Activated CD8-positive, alpha-beta T cell treated with anti-CD3 and anti-CD28 coated beads for 36 hours (primary cell): ENCODE measurements around the gene NOS2. TPM values are rescaled to one million over a fixed set of nuclear protein-coding genes. Genes with fewer than 3 reads are reported as not detected.
"Not testable (repeated sequence)": the region's sequence is repeated elsewhere in the genome, so short reads cannot be mapped to it uniquely, and the experiment has no call there.

ENCODE experiments used
- ATAC-seq: fragments of 200-7000 bp; cut with Tn5 transposase; one replicate; pipeline ENCODE4 v1.10.0; 2021; ENCODE audit warnings: mild to moderate bottlenecking, moderate library complexity
- CTCF ChIA-PET: fragments of 350-600 bp; sonication (Branson Sonifier 250); formaldehyde crosslinking; loops from one replicate; lab custom pipeline; 2021; ENCODE audit warnings: antibody characterized with exemption; lab: Charles Lee
- POLR2A ChIA-PET: fragments of 350-600 bp; sonication (Branson Sonifier 250); formaldehyde crosslinking; loops from one replicate; lab custom pipeline; 2021; ENCODE audit warnings: antibody characterized with exemption; lab: Charles Lee
- DNase-seq: peaks from one replicate; pipeline ENCODE4 v3.0.0-alpha.2; 2020
- H3K27ac Mint-ChIP-seq: one replicate; pipeline ENCODE4 v1.8.0; 2021; ENCODE audit warnings: mild to moderate bottlenecking, mixed read lengths
- H3K27me3 Mint-ChIP-seq: one replicate; pipeline ENCODE4 v1.8.0; 2021; ENCODE audit warnings: mixed read lengths
- H3K36me3 Mint-ChIP-seq: one replicate; pipeline ENCODE4 v1.8.0; 2021; ENCODE audit warnings: low read depth, mixed read lengths
- H3K4me1 Mint-ChIP-seq: one replicate; pipeline ENCODE4 v1.8.0; 2021; ENCODE audit warnings: low read depth, mixed read lengths
- H3K4me3 Mint-ChIP-seq: one replicate; pipeline ENCODE4 v1.8.0; 2021; ENCODE audit warnings: mild to moderate bottlenecking, moderate library complexity, mixed read lengths
- H3K9me3 Mint-ChIP-seq: one replicate; pipeline ENCODE4 v1.8.0; 2021; ENCODE audit warnings: mixed read lengths
- intact Hi-C: fragments of 100-400 bp; cut with micrococcal nuclease; formaldehyde crosslinking; loops from one replicate; pipeline ENCODE4 v1.10.0; 2022
- total RNA-seq, 2 experiments: library from RNA; stranded (reverse); gene quantifications; one replicate each; pipeline ENCODE4 v1.2.3, GENCODE V29; 2021
- TF ChIP-seq, protein P1 (sequence below): fragments of 200-600 bp; IDR thresholded peaks from one replicate; pipeline ENCODE4 v1.8.0; 2022; ENCODE audit warnings: antibody characterized with exemption, mild to moderate bottlenecking

NOS2 gene
- total RNA-seq, 2 experiments from 2014 or later = not detected

GRCh38 chr17:27824745-27825144, 24.4 kb upstream of the NOS2 start:
- CTCF ChIA-PET = no interaction called here
- peaks cover 10% of the 10 kb centered on the region for H3K27me3 Mint-ChIP-seq
- peaks cover 18% of the 10 kb centered on the region for H3K9me3 Mint-ChIP-seq
- POLR2A ChIA-PET = no interaction called here
- H3K4me3 Mint-ChIP-seq = no peak overlapping the region
- H3K4me1 Mint-ChIP-seq = no peaks in the 10 kb centered on the region
- TF ChIP-seq, protein P1, sequence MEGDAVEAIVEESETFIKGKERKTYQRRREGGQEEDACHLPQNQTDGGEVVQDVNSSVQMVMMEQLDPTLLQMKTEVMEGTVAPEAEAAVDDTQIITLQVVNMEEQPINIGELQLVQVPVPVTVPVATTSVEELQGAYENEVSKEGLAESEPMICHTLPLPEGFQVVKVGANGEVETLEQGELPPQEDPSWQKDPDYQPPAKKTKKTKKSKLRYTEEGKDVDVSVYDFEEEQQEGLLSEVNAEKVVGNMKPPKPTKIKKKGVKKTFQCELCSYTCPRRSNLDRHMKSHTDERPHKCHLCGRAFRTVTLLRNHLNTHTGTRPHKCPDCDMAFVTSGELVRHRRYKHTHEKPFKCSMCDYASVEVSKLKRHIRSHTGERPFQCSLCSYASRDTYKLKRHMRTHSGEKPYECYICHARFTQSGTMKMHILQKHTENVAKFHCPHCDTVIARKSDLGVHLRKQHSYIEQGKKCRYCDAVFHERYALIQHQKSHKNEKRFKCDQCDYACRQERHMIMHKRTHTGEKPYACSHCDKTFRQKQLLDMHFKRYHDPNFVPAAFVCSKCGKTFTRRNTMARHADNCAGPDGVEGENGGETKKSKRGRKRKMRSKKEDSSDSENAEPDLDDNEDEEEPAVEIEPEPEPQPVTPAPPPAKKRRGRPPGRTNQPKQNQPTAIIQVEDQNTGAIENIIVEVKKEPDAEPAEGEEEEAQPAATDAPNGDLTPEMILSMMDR = no peak
- H3K36me3 Mint-ChIP-seq = peaks cover 1% of the 10 kb centered on the region
- intact Hi-C loops = loop anchor here (10.0 kb wide), 1 partner anchor 130 kb away; no protein-coding TSS in a partner anchor
- DNase-seq (no peak), ATAC-seq (no peak)
- no peak overlapping the region for H3K27ac Mint-ChIP-seq

DNA sequence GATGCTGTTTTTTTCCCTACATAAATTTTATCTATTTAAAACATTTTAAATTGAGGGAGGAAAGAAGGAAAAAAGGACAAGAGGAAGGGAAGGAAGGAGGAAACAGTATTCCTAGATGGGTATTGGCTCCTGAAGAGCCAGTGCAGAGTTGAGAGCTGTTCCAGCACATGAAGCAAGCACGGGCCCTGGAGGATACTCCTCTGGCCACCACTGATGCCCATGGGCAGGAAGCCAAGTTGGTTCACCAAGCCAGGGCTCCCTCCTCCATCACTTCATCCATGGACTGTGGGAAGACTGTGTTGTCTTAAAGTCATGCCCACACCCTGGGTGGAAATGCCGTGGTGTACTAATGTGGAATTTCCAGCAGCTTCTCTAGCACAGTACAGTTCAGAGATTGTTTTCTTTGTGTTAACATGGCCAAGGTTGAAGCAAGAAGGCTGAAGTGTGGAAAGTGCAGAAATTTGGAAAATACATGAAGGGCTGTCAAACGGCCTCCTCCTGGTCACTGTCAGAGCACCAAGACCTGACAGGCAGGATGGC, 23.9 kb upstream of the NOS2 start:
- H3K4me1 Mint-ChIP-seq = no peaks in the 10 kb centered on the region
- no peak for DNase-seq
- peaks cover 1% of the 10 kb centered on the region for H3K36me3 Mint-ChIP-seq
- no peak for ATAC-seq
- no peak overlapping the region for H3K27ac Mint-ChIP-seq
- H3K27me3 Mint-ChIP-seq = peaks cover 10% of the 10 kb centered on the region
- POLR2A ChIA-PET = no interaction called here
- H3K4me3 Mint-ChIP-seq = no peak overlapping the region
- peaks cover 18% of the 10 kb centered on the region for H3K9me3 Mint-ChIP-seq
- intact Hi-C loops = loop anchor here (10.0 kb wide), 1 partner anchor 131 kb away; no protein-coding TSS in a partner anchor
- CTCF ChIA-PET = interaction anchor here (0.9 kb wide), 1 partner anchor 13 kb away, joined by 3 read pairs; no protein-coding TSS in a partner anchor
- TF ChIP-seq, protein P1 = no peak

GRCh38 chr17:27822108-27822507, 21.8 kb upstream of the NOS2 start:
- H3K27me3 Mint-ChIP-seq, H3K27ac Mint-ChIP-seq, H3K36me3 Mint-ChIP-seq, DNase-seq, ATAC-seq, H3K4me1 Mint-ChIP-seq, POLR2A ChIA-PET, H3K4me3 Mint-ChIP-seq: not testable (repeated sequence)
- intact Hi-C loops = loop anchor here (10.0 kb wide), 1 partner anchor 133 kb away; no protein-coding TSS in a partner anchor
- CTCF ChIA-PET = interaction anchor here (1.1 kb wide), 1 partner anchor 17 kb away, joined by 3 read pairs; no protein-coding TSS in a partner anchor
- peaks cover 18% of the 10 kb centered on the region for H3K9me3 Mint-ChIP-seq

GRCh38 chr17:27821318-27821717, 21.0 kb upstream of the NOS2 start:
- DNase-seq (no peak), ATAC-seq (no peak)
- intact Hi-C loops = loop anchor here (10.0 kb wide), 1 partner anchor 133 kb away; no protein-coding TSS in a partner anchor
- Mint-ChIP-seq H3K27me3 (peaks cover 3% of the 10 kb centered on the region), H3K4me3 (no peak overlapping the region), H3K36me3 (peaks cover 1% of the 10 kb centered on the region), H3K27ac (no peak overlapping the region), H3K9me3 (peaks cover 18% of the 10 kb centered on the region), H3K4me1 (no peaks in the 10 kb centered on the region)
- ChIA-PET POLR2A (no interaction called here), CTCF (interaction anchor here (1.1 kb wide), 1 partner anchor 16 kb away, joined by 3 read pairs; no protein-coding TSS in a partner anchor)
- TF ChIP-seq, protein P1 = no peak

GRCh38 chr17:27819145-27819544, 18.8 kb upstream of the NOS2 start:
- no peak for ATAC-seq
- H3K36me3 Mint-ChIP-seq = peaks cover 1% of the 10 kb centered on the region
- no peak overlapping the region for H3K4me3 Mint-ChIP-seq
- TF ChIP-seq, protein P1 = no peak
- peaks cover 20% of the 10 kb centered on the region for H3K9me3 Mint-ChIP-seq
- no peak for DNase-seq
- ChIA-PET POLR2A (interaction anchor here (0.9 to 1.4 kb wide), 3 partner anchors 9 to 14 kb away, joined by 3 to 5 read pairs (median 3); no protein-coding TSS in a partner anchor), CTCF (interaction anchor here (0.7 to 2.5 kb wide), 5 partner anchors 11 to 61 kb away, joined by 3 to 9 read pairs (median 3); no protein-coding TSS in a partner anchor)
- no peaks in the 10 kb centered on the region for H3K4me1 Mint-ChIP-seq
- intact Hi-C loops = no loop called here
- no peak overlapping the region for H3K27ac Mint-ChIP-seq
- H3K27me3 Mint-ChIP-seq = no peaks in the 10 kb centered on the region
